Hepatocyte (in vitro differentiated cells): ENCODE data around the gene LILRB5. TPM values are rescaled to one million over a fixed set of nuclear protein-coding genes. Genes with fewer than 3 reads are reported as not detected.

ENCODE experiments used
- DNase-seq: peaks from one replicate; pipeline ENCODE4 v3.0.0-alpha.2; 2016; ENCODE audit warnings: low spot score
- H2AFZ ChIP-seq: fragments of 200-600 bp; sonication (generic); 2 replicates; pipeline ENCODE4 v1.6.0; 2016; ENCODE audit warnings: antibody characterized with exemption, mild to moderate bottlenecking
- H3K27ac ChIP-seq: fragments of 200-600 bp; sonication (generic); 2 replicates; pipeline ENCODE4 v1.5.1; 2016; ENCODE audit warnings: mild to moderate bottlenecking
- H3K27me3 ChIP-seq: fragments of 200-600 bp; sonication (generic); 2 replicates; pipeline ENCODE4 v1.6.1; 2016
- H3K36me3 ChIP-seq: fragments of 200-600 bp; sonication (generic); replicated peaks from 2 replicates; pipeline ENCODE4 v1.5.1; 2016; ENCODE audit warnings: low read depth; ENCODE audit not compliant: insufficient read depth
- H3K4me1 ChIP-seq: fragments of 200-600 bp; sonication (generic); 2 replicates; pipeline ENCODE4 v1.5.1; 2016; ENCODE audit warnings: mild to moderate bottlenecking, moderate library complexity; ENCODE audit not compliant: insufficient read depth
- H3K4me2 ChIP-seq: fragments of 200-600 bp; sonication (generic); 2 replicates; pipeline ENCODE4 v1.6.0; 2016
- H3K4me3 ChIP-seq: fragments of 200-600 bp; sonication (generic); 2 replicates; pipeline ENCODE4 v1.5.1; 2016; ENCODE audit warnings: mild to moderate bottlenecking
- H3K79me2 ChIP-seq: fragments of 200-600 bp; sonication (generic); 2 replicates; pipeline ENCODE4 v1.6.0; 2017; ENCODE audit warnings: mild to moderate bottlenecking
- H3K9me2 ChIP-seq: fragments of 200-600 bp; sonication (generic); replicated peaks from 2 replicates; pipeline ENCODE4 v1.6.0; 2017; ENCODE audit warnings: mild to moderate bottlenecking; ENCODE audit not compliant: insufficient read depth
- H3K9me3 ChIP-seq: fragments of 200-600 bp; sonication (generic); 2 replicates; pipeline ENCODE4 v1.5.1; 2016; ENCODE audit warnings: low read depth, mild to moderate bottlenecking
- H4K20me1 ChIP-seq: fragments of 200-600 bp; sonication (generic); 2 replicates; pipeline ENCODE4 v1.6.0; 2016; ENCODE audit warnings: mild to moderate bottlenecking; ENCODE audit not compliant: insufficient read depth, poor library complexity, severe bottlenecking
- EZH2 ChIP-seq: fragments of 200-600 bp; sonication (generic); IDR thresholded peaks from 2 replicates; pipeline ENCODE4 v1.6.1; 2016; ENCODE audit warnings: antibody characterized with exemption, mild to moderate bottlenecking, borderline replicate concordance
- EZH2phosphoT487 ChIP-seq: fragments of 200-600 bp; sonication (generic); IDR thresholded peaks from one replicate; pipeline ENCODE4 v1.6.1; 2018; ENCODE audit warnings: antibody characterized with exemption, mild to moderate bottlenecking, low read depth, moderate library complexity; ENCODE audit not compliant: unreplicated experiment, severe bottlenecking
- WGBS: methylation state at CpG from one replicate; pipeline ENCODE4 v1.1.6; 2016; ENCODE audit warnings: low lambda C conversion rate; ENCODE audit errors: missing lambda C conversion rate; 5-methylcytosine and 5-hydroxymethylcytosine counted together
- polyA plus RNA-seq: library from polyadenylated mRNA; unstranded; fragments of >200 nt; fragmentation: Nextera tagmentation; extraction: Ambion mirVana; gene quantifications from 2 replicates; pipeline ENCODE4 v1.2.1, GENCODE V29; 2016
- total RNA-seq: library from RNA; depleted of rRNA; stranded (reverse); fragments of >200 nt; gene quantifications from 2 replicates; pipeline ENCODE4 v1.2.3, GENCODE V29; 2014
- TF ChIP-seq, protein P1 (sequence below): fragments of 200-600 bp; sonication (generic); IDR thresholded peaks from 2 replicates; pipeline ENCODE4 v1.5.1; 2016; ENCODE audit warnings: antibody characterized with exemption, mild to moderate bottlenecking; ENCODE audit not compliant: poor library complexity

The LILRB5 gene
- total and polyA plus RNA-seq, 2 experiments from 2014 or later: 0.80 to 1.6 TPM

DNA sequence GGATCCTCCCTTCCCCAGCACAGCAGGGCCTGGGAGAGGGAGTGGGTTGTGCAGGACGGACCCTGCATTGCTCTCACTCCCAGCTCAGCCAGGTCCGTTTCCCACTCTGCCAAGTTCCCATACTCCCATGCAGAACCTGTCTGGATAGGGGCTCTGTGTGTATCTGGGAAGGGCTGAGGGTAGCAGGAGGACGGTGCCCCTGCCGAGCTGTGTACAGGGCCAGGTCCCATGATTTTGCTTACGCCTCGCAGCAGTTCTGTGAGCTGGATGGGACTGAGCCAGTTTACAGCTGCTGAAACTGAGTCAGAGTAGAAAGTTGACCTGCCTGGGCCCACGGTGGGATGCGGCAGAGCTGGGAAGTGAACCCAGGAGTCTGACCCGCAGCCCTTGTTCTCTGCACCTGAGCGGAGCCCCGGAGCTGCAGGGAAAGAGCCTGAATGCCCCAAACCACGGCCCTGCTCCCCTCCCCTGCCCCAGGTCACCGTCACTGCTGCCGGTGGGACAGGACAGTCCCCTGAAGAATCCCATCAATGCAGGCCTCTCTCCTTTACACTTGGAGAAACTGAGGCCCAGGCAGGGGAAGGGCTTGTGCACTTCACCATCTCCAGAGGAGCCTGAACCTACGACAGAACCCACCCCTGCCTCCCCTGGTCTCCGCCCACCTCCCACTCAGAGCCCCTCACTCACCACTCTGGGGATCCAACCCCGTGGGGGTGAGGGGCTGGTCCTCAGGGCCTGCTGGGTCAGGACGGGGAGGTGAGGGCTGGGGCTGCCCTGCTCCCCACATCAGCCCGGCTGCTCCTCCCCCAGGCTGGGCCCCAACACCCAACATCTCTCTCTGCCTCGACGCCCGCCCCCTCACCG is 3.5 kb downstream of the LILRB5 start:
- TF ChIP-seq, protein P1, sequence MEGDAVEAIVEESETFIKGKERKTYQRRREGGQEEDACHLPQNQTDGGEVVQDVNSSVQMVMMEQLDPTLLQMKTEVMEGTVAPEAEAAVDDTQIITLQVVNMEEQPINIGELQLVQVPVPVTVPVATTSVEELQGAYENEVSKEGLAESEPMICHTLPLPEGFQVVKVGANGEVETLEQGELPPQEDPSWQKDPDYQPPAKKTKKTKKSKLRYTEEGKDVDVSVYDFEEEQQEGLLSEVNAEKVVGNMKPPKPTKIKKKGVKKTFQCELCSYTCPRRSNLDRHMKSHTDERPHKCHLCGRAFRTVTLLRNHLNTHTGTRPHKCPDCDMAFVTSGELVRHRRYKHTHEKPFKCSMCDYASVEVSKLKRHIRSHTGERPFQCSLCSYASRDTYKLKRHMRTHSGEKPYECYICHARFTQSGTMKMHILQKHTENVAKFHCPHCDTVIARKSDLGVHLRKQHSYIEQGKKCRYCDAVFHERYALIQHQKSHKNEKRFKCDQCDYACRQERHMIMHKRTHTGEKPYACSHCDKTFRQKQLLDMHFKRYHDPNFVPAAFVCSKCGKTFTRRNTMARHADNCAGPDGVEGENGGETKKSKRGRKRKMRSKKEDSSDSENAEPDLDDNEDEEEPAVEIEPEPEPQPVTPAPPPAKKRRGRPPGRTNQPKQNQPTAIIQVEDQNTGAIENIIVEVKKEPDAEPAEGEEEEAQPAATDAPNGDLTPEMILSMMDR: no peak
- TF ChIP-seq EZH2phosphoT487 (no peak), EZH2 (no peak)
- no peaks in the 10 kb centered on the region for H3K36me3 ChIP-seq
- no peaks in the 10 kb centered on the region for H3K9me2 ChIP-seq
- DNase-seq: no peak
- no peak overlapping the region for H3K4me2 ChIP-seq
- H3K9me3 ChIP-seq: no peaks in the 10 kb centered on the region
- H3K4me1 ChIP-seq: no peaks in the 10 kb centered on the region
- no peaks in the 10 kb centered on the region for H4K20me1 ChIP-seq
- WGBS: 84% methylated on average over 18 of the region's 23 CpGs
- no peak overlapping the region for H2AFZ ChIP-seq
- H3K79me2 ChIP-seq: no peaks in the 10 kb centered on the region
- H3K27ac ChIP-seq: no peak overlapping the region
- peaks cover 7% of the 10 kb centered on the region for H3K27me3 ChIP-seq
- H3K4me3 ChIP-seq: no peak overlapping the region

DNA sequence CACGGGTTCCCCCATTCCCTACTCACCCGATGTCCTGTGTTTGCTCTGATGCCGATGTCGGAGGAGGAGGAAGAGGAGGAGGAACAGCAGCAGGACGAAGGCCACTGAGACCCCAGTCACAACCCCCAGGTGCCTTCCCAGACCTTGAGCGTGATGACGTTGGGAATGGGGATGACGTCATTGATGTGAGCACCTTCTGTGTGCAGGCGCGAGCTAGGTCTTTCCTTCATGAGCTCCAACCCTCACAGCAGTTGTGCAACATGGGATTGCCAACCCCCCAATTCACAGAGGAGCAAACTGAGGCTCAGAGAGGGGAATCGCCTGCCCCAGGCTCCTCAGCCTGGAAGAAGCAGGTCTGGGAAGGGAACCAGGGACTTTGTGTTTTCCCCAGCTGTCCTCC is 4.2 kb downstream of the LILRB5 start:
- no peak overlapping the region for H3K4me2 ChIP-seq
- H3K27me3 ChIP-seq: peaks cover 7% of the 10 kb centered on the region
- H2AFZ ChIP-seq: no peak overlapping the region
- H3K9me2 ChIP-seq: no peaks in the 10 kb centered on the region
- TF ChIP-seq EZH2phosphoT487 (no peak), EZH2 (no peak)
- WGBS: 91% methylated on average over 9 of the region's 11 CpGs
- no peaks in the 10 kb centered on the region for H3K36me3 ChIP-seq
- H3K4me1 ChIP-seq: no peaks in the 10 kb centered on the region
- H3K79me2 ChIP-seq: no peaks in the 10 kb centered on the region
- H3K4me3 ChIP-seq: no peak overlapping the region
- H3K9me3 ChIP-seq: no peaks in the 10 kb centered on the region
- H4K20me1 ChIP-seq: no peaks in the 10 kb centered on the region
- no peak overlapping the region for H3K27ac ChIP-seq
- no peak for DNase-seq

DNA sequence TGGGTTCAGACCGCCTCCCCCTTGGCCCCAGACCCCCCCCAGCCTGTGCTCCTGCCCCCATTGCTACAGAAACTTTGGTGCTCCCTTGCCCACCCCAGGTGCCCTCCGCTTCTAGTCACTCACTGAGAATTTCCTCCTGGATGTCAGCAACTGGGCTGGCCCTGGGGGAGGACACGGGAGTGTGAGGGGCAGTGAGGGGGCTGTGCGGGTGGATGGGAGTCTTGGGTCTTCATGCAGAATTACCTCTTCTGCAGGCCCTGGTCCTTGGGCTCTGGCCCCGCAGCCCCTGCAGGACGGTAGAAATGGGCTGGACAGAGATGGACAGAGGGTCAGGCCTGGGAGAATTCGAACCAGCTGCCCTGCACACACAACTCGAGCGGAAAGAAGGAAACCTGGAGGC is 4.8 kb downstream of the LILRB5 start:
- WGBS: 84% methylated on average over 9 of the region's 9 CpGs
- Histone ChIP-seq H3K36me3 (no peaks in the 10 kb centered on the region), H3K4me2 (no peak overlapping the region), H3K79me2 (no peaks in the 10 kb centered on the region), H3K4me3 (no peak overlapping the region), H3K27ac (no peak overlapping the region), H3K27me3 (peaks cover 7% of the 10 kb centered on the region), H4K20me1 (no peaks in the 10 kb centered on the region), H2AFZ (no peak overlapping the region), H3K9me3 (no peaks in the 10 kb centered on the region), H3K4me1 (no peaks in the 10 kb centered on the region), H3K9me2 (no peaks in the 10 kb centered on the region)
- DNase-seq: no peak
- TF ChIP-seq EZH2 (no peak), EZH2phosphoT487 (no peak)
- TF ChIP-seq, protein P1: no peak

DNA sequence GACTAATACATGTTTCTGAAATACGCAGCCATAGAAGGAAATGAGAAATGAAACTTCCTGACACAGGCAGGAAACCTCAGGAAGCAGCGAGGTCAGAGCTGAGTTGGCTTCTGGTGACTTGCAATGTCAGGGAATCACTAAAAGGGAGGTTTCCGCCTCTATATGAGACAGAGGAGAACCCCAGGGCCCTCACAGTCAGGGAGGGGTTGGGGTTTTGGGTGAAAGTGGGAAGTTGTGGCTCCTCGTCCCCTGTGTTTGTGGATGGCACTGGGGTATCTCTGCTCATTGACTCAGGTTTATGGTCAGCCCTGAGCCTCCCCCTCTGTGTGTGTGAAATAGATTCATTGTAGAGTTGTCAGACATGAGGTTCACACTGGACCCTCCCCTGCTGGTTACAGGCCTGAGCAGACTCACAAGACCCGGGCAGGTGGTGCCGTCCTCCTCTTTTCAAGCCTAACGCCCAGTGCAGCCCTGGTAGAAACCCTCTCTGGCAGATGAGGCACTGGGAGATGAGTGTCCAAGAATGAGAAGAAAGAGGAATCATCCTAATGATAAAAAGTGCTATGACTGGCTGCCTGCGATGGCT is 9.0 kb downstream of the LILRB5 start:
- H3K27ac ChIP-seq: no peak overlapping the region
- H2AFZ ChIP-seq: no peak overlapping the region
- WGBS: 90% methylated on average over 8 of the region's 8 CpGs
- H3K4me1 ChIP-seq: no peaks in the 10 kb centered on the region
- peaks cover 7% of the 10 kb centered on the region for H3K27me3 ChIP-seq
- no peaks in the 10 kb centered on the region for H3K79me2 ChIP-seq
- H3K36me3 ChIP-seq: no peaks in the 10 kb centered on the region
- TF ChIP-seq EZH2phosphoT487: no peak
- TF ChIP-seq EZH2: no peak
- TF ChIP-seq, protein P1: no peak
- no peak overlapping the region for H3K4me2 ChIP-seq
- H3K9me3 ChIP-seq: no peaks in the 10 kb centered on the region
- H4K20me1 ChIP-seq: no peaks in the 10 kb centered on the region
- H3K4me3 ChIP-seq: no peak overlapping the region
- H3K9me2 ChIP-seq: no peaks in the 10 kb centered on the region
- no peak for DNase-seq
